GM19324 (cell line): Measurements from ENCODE around the gene DAZL.
"Not testable (repeated sequence)": the region's sequence is repeated elsewhere in the genome, so short reads cannot be mapped to it uniquely, and the experiment has no call there.

Source experiments
- ATAC-seq: cut with Tn5 transposase; IDR thresholded peaks from one replicate; pipeline ENCODE4 v1.9.1; 2021; ENCODE audit warnings: mild to moderate bottlenecking, moderate library complexity; ENCODE audit not compliant: unreplicated experiment, low FRiP score

The DAZL gene, protein sequence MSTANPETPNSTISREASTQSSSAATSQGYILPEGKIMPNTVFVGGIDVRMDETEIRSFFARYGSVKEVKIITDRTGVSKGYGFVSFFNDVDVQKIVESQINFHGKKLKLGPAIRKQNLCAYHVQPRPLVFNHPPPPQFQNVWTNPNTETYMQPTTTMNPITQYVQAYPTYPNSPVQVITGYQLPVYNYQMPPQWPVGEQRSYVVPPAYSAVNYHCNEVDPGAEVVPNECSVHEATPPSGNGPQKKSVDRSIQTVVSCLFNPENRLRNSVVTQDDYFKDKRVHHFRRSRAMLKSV

DNA sequence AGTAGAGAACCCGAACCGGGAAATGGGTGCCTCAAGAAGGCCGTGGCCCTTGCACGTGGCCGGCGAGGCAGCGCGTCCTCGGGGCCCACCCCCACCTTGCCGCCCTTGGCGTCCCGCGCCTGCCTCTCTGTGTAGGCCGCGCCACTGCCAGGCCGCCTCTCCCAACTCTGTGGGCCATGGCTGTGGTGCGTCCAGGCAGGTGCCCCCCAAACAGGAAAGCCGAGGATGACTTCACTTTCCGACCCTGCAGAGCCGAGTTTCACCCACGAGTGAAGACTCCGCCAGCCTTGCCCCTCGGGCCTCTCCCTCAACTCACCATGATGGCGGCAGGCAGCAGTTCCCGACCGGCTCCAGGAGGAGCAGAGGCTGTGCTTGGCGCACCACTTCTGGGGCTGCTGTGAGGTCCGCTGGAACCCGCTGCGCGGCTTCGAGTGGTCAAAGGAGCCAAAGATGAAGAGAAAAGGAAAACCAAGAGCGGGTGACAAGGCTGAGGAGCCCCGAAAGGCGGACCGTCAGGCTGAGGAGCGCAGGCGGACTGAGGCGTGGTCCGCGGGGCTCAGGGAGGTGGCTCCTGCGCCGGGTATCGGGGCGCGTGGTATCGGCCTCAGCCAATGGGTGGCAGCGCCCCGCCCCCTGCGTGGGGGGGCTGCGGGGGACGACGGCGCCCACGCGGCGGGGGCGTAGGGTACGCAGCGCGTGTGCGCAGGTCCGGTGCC is at the start of gene DAZL:
DAZL (minus strand) TSS at position 537 of the 716 bp plus-strand sequence; CDS start at position 319, 218 bp downstream.
- no peak for ATAC-seq

DNA sequence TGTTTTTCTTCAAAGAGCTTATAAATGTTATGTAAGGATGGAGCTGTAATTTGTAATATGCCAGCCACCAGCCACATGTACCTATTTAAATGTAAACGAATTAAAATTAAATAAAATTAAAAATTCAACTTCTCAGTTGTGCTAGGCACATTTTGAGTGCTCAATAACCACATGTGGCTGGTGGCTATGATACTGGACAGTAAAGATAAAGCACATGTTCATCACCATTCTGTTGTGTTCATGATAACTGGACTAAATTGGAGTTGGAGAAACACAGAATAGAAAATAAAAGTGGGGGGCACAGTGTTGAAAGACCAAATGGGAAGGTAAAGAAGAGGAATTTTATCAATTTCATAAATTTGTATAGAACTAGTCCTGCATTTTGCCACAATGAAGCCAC is 49.8 kb upstream of the DAZL start:
- ATAC-seq, result no peak

DNA sequence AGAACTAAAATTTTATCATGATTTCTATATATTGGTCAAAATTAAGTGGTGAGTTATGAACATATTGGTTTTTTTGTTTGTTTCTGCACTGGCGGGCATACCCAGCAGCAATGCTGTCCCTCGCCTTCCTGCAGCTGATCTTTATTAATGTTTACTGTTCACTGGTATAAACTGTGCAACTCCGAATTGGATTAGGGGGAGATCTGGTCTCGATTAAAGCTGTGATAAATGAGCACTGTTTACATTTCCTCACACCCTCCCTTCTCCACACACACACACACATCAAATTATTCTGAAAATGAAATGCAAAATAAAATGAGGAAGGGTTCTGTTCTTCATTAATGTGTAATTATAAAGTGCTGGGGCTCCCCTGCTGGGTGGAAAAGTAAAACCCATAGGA is 48.5 kb upstream of the DAZL start:
- no peak for ATAC-seq

DNA sequence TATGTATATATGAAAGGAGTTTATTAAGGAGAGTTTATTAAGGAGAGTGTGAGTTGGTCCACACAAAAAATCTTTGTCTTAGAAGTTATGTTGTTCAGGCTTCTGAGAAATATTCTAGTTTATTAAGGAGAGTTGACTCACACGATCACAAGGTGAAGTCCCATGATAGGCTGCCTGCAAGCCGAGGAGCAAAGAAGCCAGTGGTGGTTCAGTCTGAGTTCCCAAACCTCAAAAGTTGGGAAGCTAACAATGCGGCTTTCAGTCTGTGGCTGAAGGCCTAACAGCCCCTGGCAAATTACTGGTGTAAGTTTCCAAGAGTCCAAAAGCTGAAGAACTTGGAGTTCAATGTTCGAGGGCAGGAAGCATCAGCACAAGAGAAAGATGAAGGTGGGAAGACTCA is 42.4 kb upstream of the DAZL start:
- no peak for ATAC-seq

DNA sequence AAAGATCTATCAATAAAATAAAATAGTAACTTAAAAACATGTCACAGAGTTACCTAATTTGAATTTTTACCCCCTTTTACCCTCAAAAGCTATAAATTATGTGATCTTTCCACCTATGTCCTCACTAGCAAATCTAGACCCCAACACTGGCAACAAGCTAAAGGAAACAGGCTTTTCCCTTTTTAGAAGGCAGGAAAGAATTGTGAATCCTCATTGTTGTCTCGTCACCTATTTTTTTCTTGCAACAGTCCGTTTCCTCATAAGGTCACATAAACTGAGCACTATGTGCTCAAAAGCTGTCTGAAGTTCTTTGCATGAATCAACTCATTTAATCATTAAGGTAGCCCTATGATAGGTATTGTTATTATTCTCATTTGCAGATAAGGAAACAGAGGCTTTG is 34.6 kb upstream of the DAZL start:
- ATAC-seq, result no peak

DNA sequence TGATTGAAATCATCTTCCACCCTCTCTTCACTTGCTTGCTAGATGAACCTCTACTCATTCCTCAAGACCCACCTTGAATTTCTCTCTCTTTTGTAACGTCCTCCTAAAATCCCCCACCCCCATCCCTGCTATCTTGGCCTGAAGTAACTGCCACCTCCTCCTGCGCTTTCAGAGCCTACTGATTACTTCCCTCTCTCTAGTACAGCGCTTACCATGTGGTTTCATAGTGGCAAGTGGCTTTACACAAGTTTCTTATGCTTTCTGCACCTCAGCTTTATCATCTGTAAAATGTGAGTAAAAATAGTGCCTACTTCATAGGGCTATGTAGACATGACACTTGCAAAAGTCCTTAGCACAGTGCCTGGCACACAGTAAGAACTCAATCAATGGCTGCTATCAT is 28.7 kb upstream of the DAZL start:
- ATAC-seq, result no peak

DNA sequence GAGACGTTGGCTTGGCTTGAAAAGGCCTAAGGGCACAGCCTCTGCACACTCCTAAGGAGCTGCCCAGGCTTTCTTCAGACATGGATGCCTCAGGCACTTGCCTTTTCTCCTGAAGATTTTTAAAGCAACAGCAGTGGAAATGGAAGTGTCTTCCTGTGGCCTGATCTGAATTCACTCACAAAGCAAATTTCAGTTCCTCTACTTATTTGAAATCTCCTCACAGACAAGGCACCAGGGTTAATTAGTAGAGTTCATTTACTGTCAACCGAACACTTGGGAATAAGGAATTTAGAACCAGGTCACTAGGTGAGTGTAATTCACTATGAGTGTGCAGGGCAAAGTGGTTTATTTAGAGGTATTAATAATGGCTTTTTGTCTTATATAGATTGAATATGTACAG is 27.2 kb upstream of the DAZL start:
- no peak for ATAC-seq

DNA sequence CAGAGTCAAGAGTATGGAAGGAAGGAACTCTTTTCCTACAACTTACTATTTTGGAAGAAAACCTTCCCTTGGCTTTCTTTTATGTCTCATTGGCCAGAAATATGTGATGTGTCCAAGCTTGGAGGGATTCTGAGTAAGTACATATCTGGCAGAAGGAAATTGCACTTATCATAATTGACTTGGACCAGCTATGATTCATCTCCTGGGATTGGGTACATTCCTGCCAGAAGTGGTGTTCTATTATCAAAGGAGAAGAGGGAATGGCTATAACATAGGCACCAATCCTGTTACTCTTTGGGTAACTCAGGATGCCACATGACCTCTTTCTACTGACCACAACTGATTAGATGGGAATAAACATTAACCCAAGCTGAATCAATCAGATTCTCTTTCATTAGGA is 13.5 kb upstream of the DAZL start:
- ATAC-seq, result no peak

DNA sequence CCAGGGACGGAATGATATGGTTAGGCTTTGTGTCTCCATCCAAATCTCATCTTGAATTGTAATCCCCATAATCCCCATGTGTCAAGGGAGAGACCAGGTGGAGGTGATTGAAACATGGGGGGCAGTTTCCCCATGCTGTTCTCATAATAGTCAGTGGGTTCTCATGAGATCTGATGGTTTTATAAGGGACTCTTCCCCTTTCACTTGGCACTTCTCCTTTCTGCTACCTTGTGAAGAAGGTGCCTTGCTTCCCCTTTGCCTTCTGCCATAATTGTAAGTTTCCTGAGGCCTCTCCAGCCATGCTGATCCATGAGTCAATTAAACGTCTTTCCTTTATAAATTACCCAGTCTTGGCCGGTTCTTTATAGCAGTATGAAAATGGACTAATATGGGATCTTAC is 11.9 kb upstream of the DAZL start:
- ATAC-seq, result not testable (repeated sequence)

DNA sequence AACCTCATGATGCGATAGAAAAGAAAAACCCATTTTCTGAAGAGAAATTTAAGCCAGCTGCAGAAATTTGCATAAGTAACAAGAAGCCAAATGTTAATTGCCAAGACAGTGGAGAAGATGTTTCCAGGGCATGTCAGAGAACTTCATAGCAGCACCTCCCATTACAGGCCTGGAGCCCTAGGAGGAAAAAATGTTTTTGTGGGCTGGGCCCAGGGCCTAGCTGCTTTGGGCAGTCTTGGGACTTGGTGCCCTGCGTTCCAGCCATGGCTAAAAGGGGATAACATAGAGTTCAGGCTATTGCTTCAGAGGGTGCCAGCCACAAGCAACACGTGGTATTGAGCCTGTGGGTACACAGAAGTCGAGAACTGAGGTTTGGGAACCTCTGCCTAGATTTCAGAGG is 10.9 kb upstream of the DAZL start:
- no peak for ATAC-seq

DNA sequence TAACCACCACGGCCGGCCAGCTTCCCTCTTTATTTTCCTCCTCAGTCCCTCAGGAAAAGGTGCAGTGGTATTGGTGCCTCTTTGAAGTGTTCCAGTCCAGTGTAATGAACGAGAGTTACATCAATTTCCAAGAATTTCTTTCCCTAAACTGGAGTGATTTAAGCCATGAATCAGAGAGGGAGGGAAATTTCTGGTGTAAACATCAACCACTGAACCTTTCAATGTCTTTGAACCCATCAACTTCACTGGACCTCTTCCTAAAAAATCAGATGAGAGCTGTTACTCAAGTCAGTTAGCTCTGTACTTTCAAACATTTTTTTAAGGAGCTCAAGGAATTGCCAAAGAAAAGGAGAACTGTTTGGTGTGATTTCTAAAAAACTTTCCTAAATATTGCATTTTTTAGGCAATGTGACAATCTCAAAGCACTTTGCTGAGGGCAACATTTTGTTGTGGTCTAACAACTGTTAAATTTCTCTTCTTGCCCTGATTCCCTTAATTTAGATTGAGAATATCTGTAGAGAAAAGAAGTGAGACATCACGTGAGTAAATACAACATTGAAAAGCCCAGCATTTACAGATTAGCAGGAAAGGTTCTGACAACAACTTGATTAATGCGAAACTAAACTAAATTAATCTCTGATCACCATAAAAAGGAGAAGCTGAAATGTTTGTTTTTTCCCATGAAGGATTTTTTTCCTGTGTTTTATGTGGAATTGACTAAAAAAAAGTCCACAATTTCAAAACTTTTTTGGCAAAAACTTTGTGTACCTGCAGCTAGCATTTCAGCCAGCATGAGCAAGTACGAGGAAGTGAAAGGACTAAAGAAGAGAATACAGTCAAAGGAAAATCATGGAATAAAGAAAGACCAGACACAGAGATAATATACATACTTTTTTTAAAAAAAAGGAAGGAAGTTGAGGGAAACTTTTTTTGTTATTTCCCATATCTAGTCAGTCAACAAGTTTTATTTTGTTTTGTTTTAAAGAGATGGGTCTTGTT is 9.1 kb upstream of the DAZL start:
- ATAC-seq, result no peak

DNA sequence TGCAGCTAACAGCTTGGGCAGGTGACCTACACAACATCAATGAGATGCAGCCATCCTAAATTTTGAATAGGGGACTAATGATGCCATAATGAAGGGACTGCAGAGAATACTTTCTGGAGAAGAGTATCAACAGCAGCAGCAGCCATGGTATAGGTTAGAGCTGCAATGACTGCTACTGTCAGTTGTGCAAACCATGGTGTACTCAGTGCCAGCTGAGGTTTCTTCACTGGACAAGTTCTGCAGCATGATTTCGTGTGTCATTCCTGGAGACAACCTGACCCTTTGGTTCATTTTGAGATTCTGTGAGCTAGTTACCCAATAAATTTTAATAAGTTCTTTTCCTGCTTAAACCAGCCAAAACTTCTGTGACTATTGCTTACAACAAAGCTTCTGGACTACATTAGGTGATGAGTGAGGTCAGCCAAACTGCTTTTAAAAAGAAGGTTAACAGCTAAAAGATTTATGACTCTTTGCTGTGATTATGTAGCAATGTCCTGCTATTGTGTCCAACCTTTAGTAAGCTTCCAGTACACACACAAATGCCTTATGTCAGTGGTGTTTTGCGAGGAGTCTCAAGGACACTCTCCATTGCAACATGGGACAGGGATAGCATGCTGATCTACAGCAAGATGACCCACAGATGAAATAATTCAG is 4.8 kb upstream of the DAZL start:
- ATAC-seq, result no peak

DNA sequence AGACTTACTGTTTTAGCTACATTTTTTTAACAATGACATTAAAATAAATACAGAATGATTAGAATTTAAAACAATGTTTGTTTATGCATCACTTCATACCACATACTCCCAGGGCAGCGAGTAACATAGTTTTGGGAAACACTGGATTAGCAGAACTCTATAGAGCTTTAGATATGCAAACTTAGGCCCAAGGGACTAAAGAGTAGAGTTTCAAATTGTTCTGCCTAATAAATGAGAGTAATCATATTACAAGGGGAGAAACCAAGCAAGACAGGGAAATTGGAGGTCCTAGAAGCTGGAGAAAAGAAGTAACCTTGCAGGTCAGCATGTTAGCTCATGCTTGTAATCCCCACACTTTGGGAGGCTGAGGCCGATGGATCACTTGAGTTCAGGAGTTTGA is 3.6 kb upstream of the DAZL start:
- no peak for ATAC-seq

DNA sequence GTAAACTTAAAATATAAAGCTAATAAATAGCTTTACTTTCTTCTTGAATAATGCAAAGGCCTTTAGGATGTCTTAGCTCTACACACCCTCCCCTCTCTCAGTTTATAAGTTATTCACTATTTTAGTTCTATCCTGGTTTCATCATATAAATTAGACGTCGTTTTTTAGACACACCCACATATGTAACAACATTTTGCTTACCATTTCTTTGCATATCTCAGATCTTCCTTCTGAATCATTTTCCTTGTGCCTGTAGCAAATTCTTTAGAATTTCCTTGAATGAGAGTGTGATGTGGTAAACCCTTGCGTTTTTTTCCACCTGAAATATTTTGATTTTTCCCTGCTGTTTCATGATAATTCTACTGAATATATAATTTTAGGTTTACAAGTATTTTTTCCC is 2.5 kb upstream of the DAZL start:
- ATAC-seq, result no peak

DNA sequence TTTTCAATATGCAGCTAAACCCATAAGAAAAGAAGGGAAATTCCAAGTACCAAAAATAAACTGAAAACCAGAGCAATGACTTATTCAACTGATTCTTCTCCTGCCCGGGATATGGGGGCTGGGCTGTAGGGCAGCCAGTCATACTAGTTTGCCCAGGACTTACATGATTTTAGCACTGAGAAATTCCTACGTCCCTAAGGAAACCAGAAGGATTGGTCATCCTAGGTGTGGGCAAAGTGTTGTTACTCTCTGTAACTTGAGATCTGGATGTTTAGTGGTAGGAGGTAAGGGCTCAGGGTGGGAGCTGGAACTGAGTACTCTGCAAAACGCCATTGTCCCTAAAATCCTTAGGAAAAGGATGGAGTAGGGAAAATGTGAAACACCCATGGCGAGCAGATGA is 1.2 kb upstream of the DAZL start:
- ATAC-seq, result no peak

DNA sequence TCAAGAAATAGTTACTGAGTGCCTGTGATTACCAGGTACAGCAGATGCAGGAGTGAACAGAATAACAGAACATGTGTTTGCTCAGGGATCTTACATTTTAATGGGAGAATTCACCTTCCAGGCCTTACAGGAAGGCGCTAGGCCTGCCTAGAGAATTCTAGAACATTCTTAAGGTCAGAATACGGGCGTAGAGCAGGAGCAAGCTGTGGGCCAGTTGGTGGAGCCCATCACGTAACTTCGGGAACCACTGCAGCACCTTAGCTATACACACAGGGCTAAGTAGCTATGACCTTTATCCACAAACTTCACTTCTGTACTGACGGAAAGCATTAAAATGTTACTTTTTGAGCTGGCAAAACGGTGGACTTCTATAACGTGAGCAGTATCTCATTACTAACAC is 743 bp upstream of the DAZL start:
- ATAC-seq, result no peak

DNA sequence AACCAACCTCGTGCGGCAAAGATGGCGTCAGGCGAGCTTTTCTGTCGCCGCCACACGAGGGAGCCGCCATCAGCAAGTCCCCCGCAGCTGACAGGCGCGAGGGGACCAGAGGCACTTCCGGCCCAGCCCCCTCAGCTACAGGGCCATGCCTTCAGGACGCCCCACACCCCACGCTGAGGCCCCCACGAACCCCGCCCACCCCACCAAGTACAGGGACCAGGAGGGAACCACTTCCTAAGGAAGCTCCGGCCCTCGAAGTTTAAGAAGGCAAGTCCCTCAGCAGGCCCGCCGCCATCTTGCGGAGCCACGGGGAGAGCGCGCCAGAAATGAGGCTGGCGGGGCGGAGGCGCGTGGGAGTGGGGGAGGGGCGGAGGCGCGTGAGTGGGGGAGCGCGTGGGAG is 790 bp downstream of the DAZL start:
- ATAC-seq, result no peak

DNA sequence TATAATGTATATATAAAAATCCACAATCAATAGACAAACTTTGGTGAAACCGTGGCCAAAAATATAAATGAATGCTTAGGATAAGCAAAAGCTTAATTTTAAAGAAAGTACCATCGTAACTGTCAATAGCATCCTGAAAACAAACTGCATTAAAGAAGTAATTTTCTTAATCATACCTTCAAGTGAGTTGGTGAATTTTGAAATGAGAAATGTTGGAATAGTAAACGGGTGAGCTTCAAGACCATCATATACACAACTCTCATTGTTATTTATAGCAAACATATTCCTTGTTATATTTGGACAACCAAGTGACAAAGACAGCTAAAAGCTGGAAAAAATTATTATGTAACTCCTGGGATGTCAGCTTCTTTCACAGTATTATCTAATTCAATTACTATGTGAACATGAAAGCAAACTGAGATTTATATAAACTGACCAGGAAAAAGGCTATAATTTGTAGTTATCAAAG is 3.7 kb downstream of the DAZL start:
- no peak for ATAC-seq

DNA sequence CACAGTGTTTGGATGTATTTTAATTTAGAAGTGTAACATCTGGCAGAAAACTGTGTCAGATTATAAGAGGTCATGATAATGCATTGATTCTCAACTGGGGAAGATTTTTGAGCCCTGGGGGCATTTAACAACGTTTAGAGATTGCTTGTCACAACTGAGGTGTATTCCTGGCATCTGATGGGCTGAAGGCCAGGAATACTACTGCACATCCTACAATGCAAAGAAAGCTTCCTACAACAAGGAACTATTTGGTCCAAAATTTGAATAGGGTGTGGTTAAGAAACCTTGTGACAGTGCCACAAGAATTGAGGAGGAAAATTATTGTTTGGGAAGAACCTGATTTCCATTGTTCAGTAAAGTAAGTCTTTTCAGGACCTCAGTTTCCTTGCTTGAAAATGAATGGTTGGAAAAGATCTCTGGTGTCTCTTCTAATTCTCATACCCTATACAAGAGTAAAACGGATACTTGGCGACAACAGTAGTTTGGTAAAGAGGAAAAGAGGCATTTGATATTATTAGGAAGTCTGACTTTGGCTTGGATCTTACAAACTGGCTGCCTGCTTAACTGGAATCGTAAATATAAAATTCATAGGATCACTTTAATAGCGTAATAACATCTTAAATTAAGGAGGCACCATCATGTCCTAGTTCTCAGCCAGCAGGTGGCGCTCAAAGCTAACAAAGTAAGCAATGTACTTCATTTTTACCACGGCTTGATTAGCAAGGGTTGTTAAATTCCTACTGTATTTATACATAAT is 4.3 kb downstream of the DAZL start:
- ATAC-seq, result no peak

DNA sequence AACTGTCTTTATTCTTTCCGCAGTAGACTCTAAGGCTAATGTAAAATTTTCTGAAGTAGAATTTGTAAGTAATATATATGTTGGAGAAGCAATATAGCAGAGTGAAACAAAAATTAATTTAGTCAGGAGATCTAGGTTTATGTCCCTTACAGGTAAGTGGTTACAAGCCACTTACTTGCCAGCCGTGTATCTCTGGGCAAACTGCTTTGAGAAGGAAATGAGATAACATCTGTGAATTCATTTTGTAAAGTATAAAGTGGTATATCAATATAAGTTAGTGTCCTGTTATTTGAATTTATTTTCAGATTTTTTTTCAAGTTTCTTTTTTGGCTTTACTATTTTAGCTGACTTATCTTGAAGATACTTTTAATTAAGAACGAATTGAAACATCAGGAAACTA is 5.5 kb downstream of the DAZL start:
- ATAC-seq, result no peak
